Adrenal gland (tissue), 5 donors: ENCODE measurements around the gene RNF215.

ENCODE experiments used
- CTCF ChIP-seq, 6 experiments: fragments of 450-650 bp in 4 of 6; fragments of 200-600 bp in 2 of 6; sonication (generic) in 1 of 6; IDR thresholded peaks; 1 replicate in 5 of 6; 2 replicates in 1 of 6; pipeline versions ENCODE4 v1.5.1 to v1.8.0; 2016 to 2021; ENCODE audit warnings: antibody characterized with exemption in 6 of 6, mild to moderate bottlenecking in 2 of 6, moderate library complexity in 1 of 6
- POLR2A ChIP-seq, 2 donors: fragments of 450-650 bp; IDR thresholded peaks; one replicate each; pipeline ENCODE4 v1.6.1; 2017; ENCODE audit warnings: antibody characterized with exemption in 2 of 2, mild to moderate bottlenecking in 2 of 2, moderate library complexity in 1 of 2
- donor health status: DM: no; HTN: no; CAD: no.

GRCh38 chr22:30434843-30435242 lies 47.6 kb upstream of the RNF215 start:
- no peak for TF ChIP-seq CTCF (IDR thresholded peaks at IDR 0.05)
- TF ChIP-seq POLR2A (IDR thresholded peaks at IDR 0.05), result no peak
